Mucosa of stomach (tissue), 1 donor: ENCODE data around the gene CSMD2.

Source experiments
- H3K27me3 ChIP-seq: one replicate; pipeline ENCODE4 v1.7.0; 2013; ENCODE audit warnings: mild to moderate bottlenecking, low read length; ENCODE audit not compliant: control insufficient read depth, insufficient read depth
- H3K36me3 ChIP-seq: one replicate; pipeline ENCODE4 v1.7.0; 2013; ENCODE audit warnings: low read length; ENCODE audit not compliant: control insufficient read depth, insufficient read depth
- H3K4me1 ChIP-seq: one replicate; pipeline ENCODE4 v1.7.0; 2013; ENCODE audit warnings: mild to moderate bottlenecking, low read length; ENCODE audit not compliant: control insufficient read depth, insufficient read depth
- H3K4me3 ChIP-seq: one replicate; pipeline ENCODE4 v1.7.0; 2013; ENCODE audit warnings: low read length
- H3K9ac ChIP-seq: one replicate; pipeline ENCODE4 v1.7.0; 2013; ENCODE audit warnings: mild to moderate bottlenecking, low read length, moderate library complexity
- H3K9me3 ChIP-seq: one replicate; pipeline ENCODE4 v1.7.0; 2013; ENCODE audit warnings: mild to moderate bottlenecking, low read length, moderate library complexity; ENCODE audit not compliant: control insufficient read depth
- donor health status: Pancreatic carcinoma.

Gene CSMD2

DNA sequence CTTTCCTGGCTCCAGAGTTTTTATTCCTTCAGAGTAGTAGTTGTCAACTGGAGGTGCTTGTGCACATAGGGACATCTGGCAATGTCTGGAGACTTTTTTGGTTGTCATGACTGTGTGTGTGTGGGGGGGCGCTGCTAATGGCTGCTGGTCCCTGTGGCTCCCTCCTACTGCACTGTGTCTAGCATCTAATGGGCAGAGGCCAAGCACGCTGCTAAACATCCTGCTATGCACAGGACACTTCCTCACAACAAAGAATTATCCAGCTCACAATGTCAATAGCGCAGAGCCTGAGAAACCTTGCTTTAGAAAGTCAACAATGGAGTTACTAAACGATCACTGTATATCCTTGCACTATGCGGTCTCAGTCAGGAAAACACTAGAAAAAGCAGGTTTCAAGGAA lies 320.9 kb downstream of the CSMD2 start:
- H3K9me3 ChIP-seq = no peaks in the 10 kb centered on the region
- no peak overlapping the region for H3K9ac ChIP-seq
- H3K4me1 ChIP-seq = no peaks in the 10 kb centered on the region
- H3K4me3 ChIP-seq = no peak overlapping the region
- H3K36me3 ChIP-seq = no peaks in the 10 kb centered on the region
- no peaks in the 10 kb centered on the region for H3K27me3 ChIP-seq

DNA sequence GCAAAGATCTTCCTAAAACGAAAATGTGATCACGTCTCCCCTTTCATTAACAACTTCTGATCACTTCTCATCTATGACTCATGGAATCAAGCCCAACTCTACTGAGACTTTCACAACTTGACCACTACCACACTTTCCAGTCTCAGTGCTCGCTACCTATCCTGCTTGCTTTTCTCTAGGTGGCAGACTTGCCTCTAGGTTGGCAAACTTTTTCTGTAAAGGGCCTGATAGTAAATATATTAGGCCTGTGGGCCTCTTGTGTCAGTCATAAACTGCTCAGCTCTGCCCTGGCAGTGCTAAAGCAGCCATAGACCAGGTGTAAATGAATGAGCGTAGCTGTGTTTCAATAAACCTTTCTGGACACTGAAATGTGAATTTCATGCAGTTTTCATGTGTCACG lies 322.7 kb downstream of the CSMD2 start:
- H3K36me3 ChIP-seq = no peaks in the 10 kb centered on the region

DNA sequence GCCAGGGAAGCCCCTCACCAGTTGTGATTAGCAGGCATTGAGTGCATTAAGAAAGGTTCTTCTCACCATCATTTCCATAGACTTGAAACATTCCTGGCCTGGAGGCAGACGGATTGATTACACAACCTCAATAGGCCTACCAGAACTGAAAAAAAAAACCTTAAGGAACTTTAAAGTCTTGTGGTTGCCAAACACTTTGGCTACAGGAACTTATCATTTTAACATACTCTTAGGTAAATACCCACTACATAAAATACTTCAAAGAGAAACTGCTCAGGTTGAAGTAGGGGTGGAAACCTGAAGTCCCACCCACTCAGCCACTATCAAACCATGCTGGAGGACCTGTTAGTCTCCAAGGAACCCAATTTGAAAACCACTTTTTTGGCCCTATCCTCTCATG lies 323.5 kb downstream of the CSMD2 start:
- no peaks in the 10 kb centered on the region for H3K4me1 ChIP-seq

More for the DNA sequence above, 322.7 kb downstream of the CSMD2 start:
- Histone ChIP-seq H3K27me3 (no peaks in the 10 kb centered on the region), H3K4me3 (no peak overlapping the region), H3K4me1 (no peaks in the 10 kb centered on the region), H3K9ac (no peak overlapping the region), H3K9me3 (no peaks in the 10 kb centered on the region)

DNA sequence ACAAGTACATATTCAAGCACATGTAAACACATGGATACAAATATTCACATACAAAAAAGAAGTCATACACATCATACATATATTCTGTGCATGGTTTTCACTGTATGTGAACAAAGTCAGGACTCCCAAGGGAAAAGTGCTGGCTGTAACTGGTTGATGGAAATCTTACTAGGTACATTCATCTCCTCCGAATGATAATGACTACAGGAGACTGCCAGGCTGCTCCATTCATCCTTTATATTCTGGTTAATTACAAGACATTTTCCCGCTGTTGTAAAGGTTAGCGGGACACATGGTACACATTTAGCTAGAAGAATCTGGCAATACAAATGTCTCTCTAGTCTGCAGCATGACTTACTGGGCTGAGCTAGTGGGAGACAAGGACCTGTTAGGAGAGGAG lies 327.4 kb downstream of the CSMD2 start:
- no peak overlapping the region for H3K4me3 ChIP-seq
- no peaks in the 10 kb centered on the region for H3K36me3 ChIP-seq
- no peak overlapping the region for H3K9ac ChIP-seq
- H3K9me3 ChIP-seq = no peaks in the 10 kb centered on the region
- no peaks in the 10 kb centered on the region for H3K27me3 ChIP-seq
- H3K4me1 ChIP-seq = no peaks in the 10 kb centered on the region

More for the DNA sequence above, 323.5 kb downstream of the CSMD2 start:
- no peaks in the 10 kb centered on the region for H3K27me3 ChIP-seq
- no peaks in the 10 kb centered on the region for H3K9me3 ChIP-seq
- no peak overlapping the region for H3K4me3 ChIP-seq
- no peak overlapping the region for H3K9ac ChIP-seq
- no peaks in the 10 kb centered on the region for H3K36me3 ChIP-seq

DNA sequence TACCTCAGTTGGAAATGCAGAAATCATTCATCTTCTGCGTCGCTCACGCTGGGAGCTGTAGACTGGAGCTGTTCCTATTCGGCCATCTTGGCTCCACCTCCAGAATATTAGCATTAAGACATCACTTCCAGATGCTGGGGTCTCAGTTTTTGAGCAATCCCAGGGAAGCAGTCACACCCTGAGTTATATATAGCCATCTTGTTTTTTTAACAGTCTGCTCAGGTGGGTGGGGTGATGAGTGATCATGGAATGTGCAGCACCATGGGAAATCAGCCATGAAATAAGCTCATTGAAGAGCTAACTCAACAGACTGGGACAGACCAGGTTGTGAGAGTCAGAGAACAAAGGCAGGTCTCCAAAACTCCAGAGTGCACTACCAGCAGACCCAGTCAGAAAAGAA lies 328.1 kb downstream of the CSMD2 start:
- H3K9ac ChIP-seq = no peak overlapping the region
- H3K36me3 ChIP-seq = no peaks in the 10 kb centered on the region
- no peaks in the 10 kb centered on the region for H3K4me1 ChIP-seq
- no peak overlapping the region for H3K4me3 ChIP-seq
- H3K27me3 ChIP-seq = no peaks in the 10 kb centered on the region
- no peaks in the 10 kb centered on the region for H3K9me3 ChIP-seq

DNA sequence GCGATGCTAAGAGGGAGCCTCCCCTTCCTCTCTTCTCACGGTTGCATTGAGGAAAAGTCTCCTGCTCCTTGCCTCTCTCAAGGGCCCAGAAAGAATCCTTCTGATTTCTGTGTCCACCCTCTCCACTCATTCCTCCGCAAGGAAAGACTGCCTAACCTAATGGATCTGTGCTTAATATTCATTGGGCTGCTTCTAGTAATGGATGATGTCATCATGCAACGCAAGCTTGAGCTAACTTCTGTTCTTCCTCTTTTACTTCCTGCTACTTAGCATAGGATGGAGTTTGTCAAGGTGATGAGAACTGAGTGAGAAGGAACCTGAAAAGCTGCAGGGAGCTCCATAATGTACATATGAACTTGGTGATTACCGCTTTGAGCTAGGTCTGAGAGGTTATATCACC lies 336.4 kb downstream of the CSMD2 start:
- Histone ChIP-seq H3K27me3 (no peaks in the 10 kb centered on the region), H3K4me3 (no peak overlapping the region), H3K9ac (no peak overlapping the region), H3K9me3 (no peaks in the 10 kb centered on the region), H3K4me1 (no peaks in the 10 kb centered on the region), H3K36me3 (no peaks in the 10 kb centered on the region)

DNA sequence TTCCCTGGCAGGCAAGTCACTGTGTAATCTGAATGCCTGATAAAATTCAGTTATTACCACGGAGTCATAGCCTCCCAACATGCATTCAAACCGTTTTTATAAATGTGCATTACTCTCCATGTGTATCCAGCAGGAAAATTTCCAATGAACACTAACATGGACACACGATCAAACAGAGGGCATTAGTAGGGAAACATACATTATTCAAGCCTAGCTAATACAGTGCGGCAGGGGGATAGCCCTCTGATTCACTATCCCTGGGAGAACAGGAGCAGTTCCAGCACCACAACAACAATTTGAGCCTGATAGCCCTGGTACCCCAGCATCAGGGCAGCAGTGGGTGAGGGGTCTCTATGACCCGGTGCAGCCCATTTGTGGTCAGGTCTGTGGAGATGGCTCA lies 337.0 kb downstream of the CSMD2 start:
- no peak overlapping the region for H3K9ac ChIP-seq
- no peaks in the 10 kb centered on the region for H3K4me1 ChIP-seq
- no peak overlapping the region for H3K4me3 ChIP-seq
- no peaks in the 10 kb centered on the region for H3K27me3 ChIP-seq
- H3K9me3 ChIP-seq = no peaks in the 10 kb centered on the region
- no peaks in the 10 kb centered on the region for H3K36me3 ChIP-seq

DNA sequence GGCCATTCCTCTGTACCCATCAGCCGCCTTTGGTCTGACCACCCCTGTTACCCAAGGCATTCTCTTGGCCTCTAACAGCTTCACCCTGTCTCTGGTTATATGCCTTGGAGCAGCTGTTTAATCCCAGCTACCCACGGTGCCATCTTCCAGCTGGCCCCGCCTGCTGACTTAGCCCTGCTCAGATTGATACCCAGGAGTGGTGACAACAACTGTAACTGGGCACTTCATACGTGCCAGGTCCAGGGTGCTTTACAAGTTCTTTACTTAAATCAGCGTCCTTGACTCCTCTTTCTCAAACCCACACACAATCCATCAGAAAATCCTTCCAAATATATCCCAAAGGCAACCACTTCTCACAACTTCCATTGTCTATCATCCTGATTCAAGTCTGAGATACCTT lies 338.3 kb downstream of the CSMD2 start:
- H3K4me3 ChIP-seq = no peak overlapping the region
- H3K36me3 ChIP-seq = no peaks in the 10 kb centered on the region
- H3K4me1 ChIP-seq = no peaks in the 10 kb centered on the region
- no peaks in the 10 kb centered on the region for H3K9me3 ChIP-seq
- no peaks in the 10 kb centered on the region for H3K27me3 ChIP-seq
- H3K9ac ChIP-seq = no peak overlapping the region

DNA sequence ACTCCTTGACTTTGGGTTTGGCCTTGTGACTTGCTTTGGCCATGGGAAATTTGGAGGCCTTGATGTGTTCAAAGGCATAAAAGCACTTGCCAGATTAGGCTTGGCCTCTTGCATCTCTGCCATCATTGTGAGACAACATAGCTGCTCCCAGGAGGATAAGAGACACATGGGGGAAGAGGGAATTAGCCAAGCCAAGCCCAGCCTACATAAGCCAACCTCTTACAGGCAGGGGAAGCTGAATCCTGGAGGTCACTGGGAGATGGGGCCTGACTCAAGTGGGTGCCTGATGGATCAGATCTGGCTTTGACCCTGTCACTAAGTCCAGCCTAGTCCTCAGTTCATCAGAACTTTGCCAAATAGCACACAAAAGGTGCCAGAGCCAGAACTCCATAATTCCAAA lies 338.7 kb downstream of the CSMD2 start:
- no peak overlapping the region for H3K9ac ChIP-seq
- H3K4me3 ChIP-seq = no peak overlapping the region
- no peaks in the 10 kb centered on the region for H3K4me1 ChIP-seq
- H3K36me3 ChIP-seq = no peaks in the 10 kb centered on the region
- H3K27me3 ChIP-seq = no peaks in the 10 kb centered on the region
- H3K9me3 ChIP-seq = no peaks in the 10 kb centered on the region

DNA sequence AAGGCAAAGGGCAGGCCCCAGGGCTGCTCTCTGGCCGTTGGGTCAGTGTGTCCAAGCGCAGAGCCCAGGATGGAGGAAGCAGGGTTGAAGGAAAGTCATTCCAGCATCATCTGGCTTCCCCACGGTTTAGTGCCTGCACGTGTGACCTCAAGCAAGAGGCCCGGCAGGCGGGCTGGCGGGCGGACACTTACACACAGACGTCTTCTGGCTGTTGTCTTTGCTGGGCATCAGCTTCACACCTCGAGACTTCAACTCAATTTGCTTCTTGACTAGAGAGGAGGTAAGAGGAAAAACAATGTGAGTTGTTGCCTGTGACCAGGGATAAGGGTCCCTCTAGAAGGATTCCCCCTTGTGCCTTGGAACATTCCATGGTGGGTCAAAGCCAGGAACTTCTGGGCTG lies 339.5 kb downstream of the CSMD2 start:
- H3K4me3 ChIP-seq = no peak overlapping the region
- no peaks in the 10 kb centered on the region for H3K4me1 ChIP-seq
- no peak overlapping the region for H3K9ac ChIP-seq
- no peaks in the 10 kb centered on the region for H3K36me3 ChIP-seq
- no peaks in the 10 kb centered on the region for H3K9me3 ChIP-seq
- H3K27me3 ChIP-seq = no peaks in the 10 kb centered on the region

DNA sequence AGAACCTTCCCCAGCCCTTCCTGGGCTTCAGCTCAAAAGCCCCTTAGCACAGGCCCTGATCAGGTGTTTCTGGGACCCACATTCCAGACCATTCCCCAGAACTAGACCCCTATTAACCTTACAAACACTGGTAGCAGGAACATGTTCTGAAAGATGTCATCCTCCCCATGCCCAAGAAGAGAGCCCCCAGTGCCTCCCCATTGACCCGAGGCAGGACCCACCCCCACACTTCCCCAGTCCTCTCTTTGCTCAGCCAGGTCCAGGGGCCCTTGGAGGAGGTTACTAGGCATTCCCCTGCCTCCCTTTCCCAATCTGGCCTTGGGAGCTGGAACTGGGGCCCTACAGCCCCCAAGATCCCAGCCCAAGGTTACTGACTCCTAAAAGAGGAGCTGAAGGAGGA lies 340.1 kb downstream of the CSMD2 start:
- Histone ChIP-seq H3K36me3 (no peaks in the 10 kb centered on the region), H3K9ac (no peak overlapping the region), H3K27me3 (no peaks in the 10 kb centered on the region), H3K4me1 (no peaks in the 10 kb centered on the region), H3K4me3 (no peak overlapping the region), H3K9me3 (no peaks in the 10 kb centered on the region)

DNA sequence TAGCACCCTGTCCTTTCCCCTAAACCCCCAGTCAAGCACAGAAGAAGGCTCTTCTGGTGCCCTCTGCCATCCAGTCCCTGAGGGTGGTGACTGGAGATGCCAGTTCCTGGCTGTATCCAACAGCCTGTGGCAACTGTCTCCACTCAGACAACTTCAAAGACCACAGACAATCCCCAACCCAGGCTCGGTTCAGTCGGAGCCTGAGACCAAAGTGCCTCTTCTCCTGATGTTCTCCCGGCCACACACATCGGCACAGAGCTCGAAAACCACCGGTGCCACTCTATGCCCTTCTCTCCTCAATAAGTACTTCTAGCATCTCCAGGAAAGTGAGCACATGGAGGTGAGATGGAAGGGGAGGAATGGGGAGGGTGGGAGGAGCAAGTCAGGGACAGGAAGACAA lies 340.7 kb downstream of the CSMD2 start:
- no peaks in the 10 kb centered on the region for H3K36me3 ChIP-seq
- no peak overlapping the region for H3K9ac ChIP-seq
- no peak overlapping the region for H3K4me3 ChIP-seq
- no peaks in the 10 kb centered on the region for H3K27me3 ChIP-seq
- no peaks in the 10 kb centered on the region for H3K9me3 ChIP-seq
- no peaks in the 10 kb centered on the region for H3K4me1 ChIP-seq

DNA sequence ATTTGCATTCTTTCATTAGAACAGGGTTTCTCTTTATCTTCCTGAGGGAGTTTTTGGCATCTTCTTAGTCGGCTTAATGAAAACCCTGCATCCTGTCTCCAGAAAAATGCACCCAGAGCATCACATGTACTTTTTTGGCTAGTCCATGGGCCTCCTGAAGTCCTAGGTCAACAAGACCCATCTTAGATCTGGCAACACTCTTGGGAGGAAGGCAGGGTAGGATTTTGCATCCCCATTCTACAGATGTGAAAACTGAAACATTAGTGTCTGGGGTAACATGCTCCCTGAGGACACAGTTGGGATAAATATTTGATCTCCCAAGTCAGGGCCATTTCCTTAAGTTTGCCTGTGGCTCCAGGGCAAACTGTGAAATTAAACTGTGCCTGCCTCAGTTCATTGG lies 341.2 kb downstream of the CSMD2 start:
- Histone ChIP-seq H3K4me3 (no peak overlapping the region), H3K9me3 (no peaks in the 10 kb centered on the region), H3K4me1 (no peaks in the 10 kb centered on the region), H3K27me3 (no peaks in the 10 kb centered on the region), H3K9ac (no peak overlapping the region), H3K36me3 (no peaks in the 10 kb centered on the region)
